GM18870 (cell line): ENCODE measurements around the gene TM2D3.

ENCODE experiments used
- ATAC-seq: cut with Tn5 transposase; IDR thresholded peaks from one replicate; pipeline ENCODE4 v1.9.1; 2021; ENCODE audit warnings: moderate library complexity; ENCODE audit not compliant: unreplicated experiment

TM2D3 gene, protein sequence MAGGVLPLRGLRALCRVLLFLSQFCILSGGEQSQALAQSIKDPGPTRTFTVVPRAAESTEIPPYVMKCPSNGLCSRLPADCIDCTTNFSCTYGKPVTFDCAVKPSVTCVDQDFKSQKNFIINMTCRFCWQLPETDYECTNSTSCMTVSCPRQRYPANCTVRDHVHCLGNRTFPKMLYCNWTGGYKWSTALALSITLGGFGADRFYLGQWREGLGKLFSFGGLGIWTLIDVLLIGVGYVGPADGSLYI

DNA sequence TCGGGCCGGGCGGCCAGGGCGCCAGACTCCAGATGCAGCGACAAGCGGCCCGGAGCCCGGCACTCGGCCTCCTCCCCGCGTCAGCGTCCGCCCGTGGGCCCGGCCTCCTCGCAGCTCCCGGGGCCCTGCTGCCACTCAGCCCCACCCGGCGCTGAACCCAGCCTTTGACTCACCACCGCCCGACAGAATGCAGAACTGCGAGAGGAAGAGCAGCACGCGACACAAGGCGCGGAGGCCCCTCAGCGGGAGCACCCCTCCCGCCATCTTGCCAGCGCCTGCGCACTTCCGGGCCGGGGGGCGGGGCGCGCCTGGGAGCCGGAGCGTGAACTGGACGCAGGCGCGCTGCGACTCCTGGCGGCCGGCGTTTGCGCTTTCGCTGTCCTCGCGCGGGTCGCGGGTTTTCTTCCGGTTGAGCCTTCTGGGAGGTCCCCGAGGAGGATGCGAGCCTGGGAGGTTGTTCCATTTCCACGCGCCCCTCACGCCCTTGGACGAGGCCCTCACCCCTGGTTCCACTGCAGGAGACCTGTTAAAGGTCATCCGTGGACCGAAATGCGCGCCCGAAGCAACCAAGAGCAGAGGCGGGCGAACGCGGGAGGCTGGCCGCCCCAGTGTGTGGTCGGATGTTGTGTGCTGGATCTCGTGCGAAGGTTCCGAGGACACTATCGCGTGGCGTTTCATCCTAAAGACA lies at the start of gene TM2D3:
Gene TM2D3, minus strand, starts transcription at position 284 of the 688 bp plus-strand sequence. Its CDS starts 20 bp downstream, at position 264.
- peak; percentile 83 for ATAC-seq

DNA sequence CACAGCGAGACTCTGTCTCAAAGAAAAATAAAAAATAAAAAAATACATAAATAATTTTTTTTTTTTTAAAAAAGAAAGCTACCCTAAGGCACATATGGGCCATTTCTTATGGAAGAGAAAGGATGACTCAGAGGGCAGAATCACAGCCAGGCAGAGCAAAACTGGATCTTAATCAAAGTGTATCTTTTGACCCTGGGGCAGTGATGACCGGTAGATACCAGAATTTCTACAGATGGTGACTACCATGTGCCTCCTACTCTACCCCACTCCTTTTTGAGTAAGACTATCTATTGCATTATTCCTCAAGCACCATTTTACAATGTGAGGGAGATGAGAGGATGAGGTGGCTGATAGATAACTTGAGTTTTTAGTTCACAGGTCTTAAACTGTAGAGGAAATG lies 46.1 kb upstream of the TM2D3 start:
- no peak for ATAC-seq

DNA sequence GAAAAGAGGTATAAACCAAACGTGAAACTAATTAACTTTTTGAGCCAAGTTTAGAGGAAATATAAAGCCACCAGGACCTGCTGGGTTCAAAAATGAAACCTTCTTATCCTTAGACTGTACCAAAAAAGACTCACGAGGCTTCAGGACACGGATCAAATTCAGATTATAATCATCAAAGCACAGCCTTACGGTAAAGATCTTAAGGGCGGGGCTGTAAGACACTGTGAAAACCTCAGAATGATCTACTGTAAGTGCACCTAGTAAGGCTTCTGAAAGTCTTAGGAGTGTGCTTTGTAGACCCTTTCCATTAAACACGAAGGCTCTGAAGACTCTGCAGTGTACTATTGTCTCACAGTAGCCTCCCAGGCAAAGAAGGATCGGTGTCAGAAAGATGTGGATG lies 45.3 kb upstream of the TM2D3 start:
- no peak for ATAC-seq

DNA sequence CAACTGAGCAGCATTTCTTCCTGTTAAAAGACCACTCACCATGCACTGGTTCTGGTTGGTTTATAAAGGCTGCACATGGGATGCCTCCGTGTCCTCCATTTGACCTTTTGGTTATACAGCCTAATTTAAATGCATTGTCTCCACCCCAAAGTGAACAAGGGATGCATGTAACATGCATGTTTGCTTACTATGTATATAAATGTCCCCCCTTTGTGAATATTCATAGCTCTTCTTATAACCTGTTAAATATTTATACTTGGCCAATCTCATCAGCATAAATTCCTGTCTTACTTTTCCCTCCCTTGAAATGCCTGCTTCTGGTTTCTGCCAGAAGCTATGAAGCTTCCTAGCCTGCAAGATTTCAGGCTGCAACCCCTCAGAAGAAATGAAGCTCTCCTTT lies 44.6 kb upstream of the TM2D3 start:
- no peak for ATAC-seq

DNA sequence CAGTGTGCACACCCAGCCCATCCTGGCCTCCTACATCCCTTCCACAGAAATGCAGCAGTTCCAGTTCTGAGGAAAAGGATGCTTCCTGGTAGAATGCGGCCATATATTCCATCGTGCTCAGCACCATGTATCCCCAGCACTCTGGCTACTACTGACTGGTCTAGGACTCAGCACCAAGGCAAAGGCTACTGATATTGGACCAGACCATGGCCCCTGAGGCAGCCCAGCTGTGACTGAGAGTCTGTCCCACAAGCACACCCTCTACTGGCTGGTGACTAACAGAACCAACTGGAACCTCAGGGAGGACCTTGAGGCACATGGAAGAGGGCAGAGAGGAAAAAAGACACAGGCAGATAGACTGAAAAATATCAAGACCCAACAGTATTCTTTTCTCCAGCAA lies 42.1 kb upstream of the TM2D3 start:
- no peak for ATAC-seq

DNA sequence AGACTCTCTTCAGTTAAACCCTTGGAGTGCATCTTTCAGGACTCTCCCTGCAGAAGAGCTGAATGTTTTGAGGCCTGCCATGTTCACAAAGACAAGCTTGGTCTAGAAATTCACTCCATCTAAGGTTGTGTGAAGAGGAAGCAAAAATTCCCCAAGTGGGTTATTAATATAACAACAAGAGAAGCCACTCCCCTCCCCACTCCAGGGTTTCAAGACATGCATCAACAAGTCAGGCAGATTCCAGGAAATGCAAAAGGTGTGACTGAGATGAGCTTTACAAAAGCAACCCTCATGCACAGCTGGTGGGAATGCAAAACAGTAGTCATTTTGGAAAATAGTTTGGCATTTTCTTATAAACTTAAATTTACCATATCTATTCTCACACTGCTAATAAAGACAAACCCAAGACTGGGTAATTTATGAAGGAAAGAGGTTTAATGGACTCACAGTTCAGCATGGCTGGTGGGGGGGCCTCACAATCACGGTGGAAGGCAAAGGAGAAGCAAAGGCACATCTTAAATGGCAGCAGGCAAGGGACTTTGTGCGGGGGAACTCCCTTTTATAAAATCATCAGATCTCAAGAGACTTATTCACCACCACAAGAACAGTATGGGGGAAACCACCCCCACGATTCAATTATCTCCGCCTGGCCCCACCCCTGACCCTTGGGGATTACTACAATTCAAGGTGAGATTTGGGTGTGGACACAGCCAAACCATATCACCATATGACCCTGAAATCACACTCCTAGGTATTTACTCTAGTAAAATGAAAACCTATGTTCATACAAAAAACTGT lies 40.8 kb upstream of the TM2D3 start:
- no peak for ATAC-seq

DNA sequence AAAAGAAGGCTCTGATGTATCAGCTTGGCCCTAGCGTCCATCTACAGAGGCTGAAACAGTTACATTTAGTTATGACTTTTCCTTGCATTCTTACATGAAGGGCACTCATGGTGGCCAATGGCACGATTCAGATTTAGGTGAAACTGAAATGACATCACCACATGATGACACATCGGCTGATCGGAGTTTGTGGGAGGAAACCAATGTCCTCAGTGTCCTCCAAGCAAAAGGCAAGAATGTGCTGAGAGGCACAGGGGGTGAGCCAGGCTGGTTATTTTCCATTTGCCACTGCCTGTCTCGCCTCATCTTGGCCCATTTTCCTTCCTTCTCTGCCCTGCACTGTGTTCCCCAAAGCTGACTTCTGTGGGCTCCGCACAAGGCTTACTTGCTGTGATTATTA lies 37.7 kb upstream of the TM2D3 start:
- no peak for ATAC-seq

DNA sequence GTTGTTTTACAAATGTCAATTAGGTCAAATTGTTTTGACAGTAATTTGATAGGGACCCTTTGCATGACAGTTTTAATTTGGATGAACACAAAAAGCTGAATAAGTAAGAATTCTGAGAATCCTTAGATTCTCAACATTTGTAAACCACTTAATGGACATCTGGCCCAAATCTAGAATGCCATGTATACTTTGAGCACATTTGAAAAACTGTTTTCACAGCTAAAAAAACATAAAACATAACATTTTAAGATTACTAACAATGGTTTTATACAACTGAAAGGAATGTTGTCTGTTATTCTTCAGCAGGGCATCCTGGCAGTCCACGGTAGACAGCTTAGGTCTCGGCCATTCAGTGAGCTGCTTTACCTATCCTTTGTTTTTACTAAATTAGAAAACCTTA lies 34.5 kb upstream of the TM2D3 start:
- no peak for ATAC-seq

DNA sequence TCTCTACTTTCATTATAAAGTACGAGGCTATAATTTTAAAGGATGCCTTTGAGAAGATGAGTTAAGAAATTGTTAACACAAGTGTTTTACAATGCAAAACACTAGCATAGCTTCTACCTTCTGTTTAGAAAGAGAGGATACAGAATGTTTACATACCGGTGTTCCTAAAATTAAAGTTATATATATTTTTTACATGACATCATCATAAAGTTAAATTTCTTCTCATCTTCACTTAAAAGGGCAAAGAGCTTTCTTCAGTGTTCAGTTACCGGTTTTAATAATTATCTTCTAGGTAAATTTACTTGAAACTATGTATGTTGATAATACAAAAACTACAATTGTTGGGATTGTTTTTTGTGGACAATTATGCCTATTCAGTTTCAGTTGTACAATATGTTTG lies 32.7 kb upstream of the TM2D3 start:
- ATAC-seq: no peak

DNA sequence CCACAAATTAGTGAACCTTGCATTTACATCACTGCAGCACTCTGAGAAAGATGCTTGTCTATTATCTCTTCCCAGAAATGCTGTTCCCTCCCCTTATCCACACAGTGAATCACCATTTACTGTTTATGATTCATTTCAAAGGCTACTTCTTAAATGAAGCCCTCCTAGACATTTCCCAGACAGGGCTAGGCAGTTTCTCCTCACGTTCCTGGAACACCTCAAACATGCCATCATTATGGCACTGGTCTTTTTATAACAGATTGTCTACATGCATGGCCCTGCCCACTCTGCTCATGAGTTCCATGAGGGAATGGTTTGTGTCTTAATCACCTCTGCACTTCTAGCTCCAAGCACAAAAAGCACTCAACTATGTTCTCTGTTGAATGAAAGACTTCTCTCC lies 32.2 kb upstream of the TM2D3 start:
- no peak for ATAC-seq

DNA sequence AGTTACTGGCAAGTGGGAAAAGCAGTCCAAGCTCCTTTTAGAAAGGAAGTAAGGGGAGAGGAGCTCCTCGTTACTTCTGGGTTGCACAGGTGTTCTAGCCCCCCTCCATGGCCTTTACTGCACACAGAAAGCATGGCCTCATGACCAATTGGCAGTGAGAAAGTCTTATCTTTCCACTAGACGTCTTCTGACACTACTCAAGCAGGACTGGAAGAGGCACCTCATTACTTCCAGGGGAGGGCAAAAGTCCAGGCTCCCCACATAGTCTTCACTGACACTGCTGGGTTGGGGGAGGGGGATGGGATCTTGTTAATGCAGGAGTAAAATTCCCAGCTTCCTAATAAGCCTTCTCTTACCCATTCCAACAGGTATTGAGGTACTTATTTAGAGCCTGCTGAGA lies 27.6 kb upstream of the TM2D3 start:
- no peak for ATAC-seq

DNA sequence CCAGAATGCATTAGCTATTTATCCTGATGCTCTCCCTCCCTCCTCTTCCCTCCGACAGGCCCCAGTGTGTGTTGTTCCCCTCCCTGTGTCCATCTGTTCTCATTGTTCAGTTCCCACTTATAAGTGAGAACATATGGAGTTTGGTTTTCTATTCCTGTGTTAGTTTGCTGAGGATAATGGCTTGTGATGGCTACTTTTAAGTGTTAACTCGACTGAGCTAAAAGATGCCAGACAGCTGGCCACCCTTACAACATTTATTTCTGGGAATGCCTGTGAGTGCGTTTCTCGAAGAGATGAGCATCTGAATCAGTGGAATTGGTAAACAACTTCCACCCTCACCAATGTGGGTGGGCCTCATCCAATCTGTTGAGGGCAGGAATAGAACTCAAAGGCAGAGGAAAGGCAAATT lies 24.7 kb upstream of the TM2D3 start:
- ATAC-seq: no peak

DNA sequence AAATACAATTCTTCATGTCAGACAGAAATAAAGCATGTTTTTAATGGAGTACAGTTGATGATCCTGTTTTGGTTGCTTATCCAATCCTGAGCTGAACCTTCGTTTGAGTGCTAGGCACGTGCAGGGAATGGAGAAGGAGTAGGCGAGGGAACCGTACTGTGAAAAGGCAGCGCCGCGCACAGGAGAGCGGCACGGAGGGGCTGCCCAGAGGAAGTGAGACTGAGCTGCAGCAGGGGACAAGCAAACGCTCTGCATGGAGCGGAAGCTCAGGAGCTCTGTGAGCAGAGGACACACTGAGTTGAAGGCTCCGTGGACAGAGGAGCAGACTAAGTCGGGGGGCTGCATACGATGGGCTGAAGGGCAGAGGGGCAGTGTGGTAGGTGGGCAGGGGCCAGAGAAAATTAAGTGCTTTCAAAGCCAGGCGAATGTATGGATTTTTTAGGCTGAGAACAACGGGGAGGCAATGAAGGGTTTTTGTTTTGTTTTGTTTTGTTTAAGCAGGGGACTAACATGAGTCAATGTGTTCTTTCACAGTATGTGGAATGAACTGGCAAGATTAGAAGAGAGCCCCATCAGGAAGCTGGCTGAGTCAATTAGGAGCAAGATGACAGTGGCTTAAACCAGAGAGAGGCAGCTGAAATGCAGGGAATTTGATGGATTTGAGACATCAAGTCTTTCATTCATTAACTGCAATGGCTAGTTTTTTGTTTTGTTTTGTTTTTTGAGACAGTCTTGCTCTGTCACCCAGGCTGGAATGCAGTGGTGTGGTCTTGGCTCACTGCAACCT lies 23.8 kb upstream of the TM2D3 start:
- ATAC-seq: no peak

DNA sequence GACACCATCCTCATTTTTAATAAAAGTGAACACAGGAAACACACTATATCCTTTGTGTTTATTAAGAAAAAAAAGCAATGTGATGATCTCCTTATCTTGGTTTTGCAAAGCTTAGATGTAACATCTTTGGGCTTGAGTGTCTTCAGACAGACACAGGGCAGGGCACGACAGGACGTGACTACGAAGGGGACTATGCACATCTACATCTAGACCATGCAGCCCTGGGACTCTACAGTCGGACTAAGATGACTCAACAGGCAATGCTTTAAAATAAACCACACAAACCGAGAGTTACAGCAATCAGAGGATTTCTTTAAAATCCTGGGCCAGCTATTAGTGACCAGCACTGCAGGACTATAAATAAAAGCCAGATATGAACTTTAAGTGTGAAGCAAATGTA lies 22.8 kb upstream of the TM2D3 start:
- no peak for ATAC-seq

DNA sequence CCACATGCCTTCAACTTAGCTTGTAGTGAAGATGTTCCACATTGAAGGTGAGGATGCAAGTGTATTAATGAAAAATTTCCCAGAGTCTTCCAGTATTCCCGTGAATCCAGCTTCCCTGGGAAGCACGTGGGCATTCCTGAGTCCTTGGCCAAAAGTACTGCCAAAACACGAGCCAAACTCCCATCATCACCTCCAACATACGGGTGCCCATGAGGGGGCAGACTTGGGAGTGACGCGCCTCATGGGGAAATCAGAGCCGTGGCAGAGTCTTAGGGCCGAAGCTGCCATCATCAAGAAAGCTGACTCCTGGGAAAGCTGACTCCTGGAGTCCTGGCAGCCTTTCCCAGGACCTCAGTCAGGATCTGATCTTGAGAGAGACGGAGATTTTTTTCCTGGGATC lies 20.1 kb upstream of the TM2D3 start:
- ATAC-seq: no peak

DNA sequence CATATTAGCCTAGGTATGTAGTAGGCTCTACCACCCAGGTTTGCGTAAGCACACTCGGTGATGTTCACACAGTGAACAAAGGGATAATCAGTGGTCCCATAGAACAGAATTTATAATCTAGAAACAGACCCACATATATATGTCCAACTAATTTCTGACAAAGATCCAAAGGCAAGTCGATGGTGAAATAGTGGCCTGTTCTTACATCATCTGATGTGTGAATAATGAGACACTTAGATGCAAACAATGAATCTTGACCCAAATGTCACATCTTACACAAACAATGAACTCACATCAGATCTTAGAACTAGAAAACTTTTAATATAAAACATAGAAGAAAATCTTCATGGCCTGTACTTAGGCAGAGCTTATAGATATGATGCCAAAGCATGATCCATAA lies 17.6 kb upstream of the TM2D3 start:
- no peak for ATAC-seq

DNA sequence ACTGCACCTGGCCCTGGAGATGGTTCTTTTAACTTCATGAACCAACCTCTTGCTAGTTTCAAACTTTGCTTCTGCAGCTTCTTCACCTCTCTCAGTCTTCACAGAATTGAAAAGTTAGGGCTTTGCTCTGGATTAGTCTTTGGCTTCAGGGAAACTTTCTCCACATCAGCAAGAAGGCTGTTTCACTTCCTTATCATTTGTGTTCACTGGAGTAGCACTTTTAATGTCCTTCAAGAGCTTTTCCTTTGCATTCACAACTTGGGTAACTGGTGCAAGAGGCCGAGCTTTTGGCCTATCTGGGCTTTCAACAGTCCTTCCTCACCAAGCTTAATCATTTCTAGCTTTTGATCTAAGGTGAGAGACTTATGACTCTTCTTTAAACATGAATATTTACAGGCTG lies 15.7 kb upstream of the TM2D3 start:
- no peak for ATAC-seq

DNA sequence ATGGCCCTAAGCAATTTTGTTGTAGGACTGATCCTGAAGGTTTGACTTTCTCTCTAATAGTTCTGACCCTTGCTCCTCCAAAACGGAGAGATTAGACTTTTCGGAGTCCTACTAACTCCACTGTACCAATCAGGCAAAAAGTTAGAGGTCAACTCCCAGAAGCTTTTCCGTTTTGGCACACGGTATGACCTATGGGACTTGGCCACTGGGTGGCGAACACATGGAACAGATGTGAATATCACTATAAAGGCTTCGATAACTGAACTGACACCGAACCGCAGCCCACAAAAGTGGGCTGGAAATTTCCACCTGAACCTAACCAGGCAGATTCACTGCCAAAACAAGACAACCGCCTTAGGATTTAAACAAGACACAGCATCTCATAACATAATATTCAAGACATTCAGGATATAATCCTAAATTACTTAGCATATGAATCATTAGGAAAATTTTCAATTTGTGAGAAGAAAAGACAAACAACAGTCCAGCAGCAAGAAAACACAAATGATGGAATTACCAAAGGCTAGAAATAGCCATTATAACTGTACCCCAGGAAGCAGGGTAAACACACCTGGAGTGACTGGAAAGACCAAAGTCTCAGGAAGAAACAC lies 12.2 kb upstream of the TM2D3 start:
- ATAC-seq: no peak

DNA sequence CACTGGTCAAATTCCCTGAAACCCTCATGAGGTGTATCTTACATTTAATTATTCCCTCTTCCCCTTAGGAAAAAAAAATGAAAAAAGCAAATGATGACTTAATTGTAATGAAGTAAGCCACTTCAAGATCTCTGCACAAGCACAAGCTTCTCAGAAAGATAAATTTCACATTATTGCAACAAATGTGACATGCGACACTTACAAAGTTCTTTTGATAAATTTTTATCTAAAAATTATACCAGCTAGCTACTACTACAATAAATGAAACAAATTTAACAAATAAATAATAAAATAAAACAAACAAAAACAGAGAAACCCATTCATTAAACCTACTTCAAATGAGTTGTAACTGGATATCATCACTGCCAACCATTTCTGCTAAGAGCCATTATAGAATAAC lies 10.0 kb upstream of the TM2D3 start:
- no peak for ATAC-seq

DNA sequence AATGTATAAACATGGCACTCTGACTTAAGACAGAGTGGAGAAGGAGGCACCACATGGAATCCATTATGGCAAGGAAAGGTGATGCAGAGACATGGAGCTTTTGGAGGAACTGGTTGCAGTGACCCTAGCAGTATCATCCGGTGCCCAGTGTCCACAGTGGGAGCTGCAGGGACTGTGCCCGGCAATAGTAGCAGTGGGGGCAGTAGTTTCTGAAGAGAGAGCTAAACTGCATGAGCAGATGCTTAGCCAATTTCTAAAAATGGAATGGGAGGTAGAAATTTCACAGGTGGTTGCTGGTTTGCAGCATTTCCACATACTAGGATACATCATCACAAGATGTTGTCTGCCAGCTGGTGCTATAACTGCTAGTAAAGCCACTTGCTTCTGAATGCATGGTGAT lies 7.8 kb upstream of the TM2D3 start:
- no peak for ATAC-seq
